ENCODE data around the gene SLC29A3.
"Not testable (repeated sequence)": the region's sequence is repeated elsewhere in the genome, so short reads cannot be mapped to it uniquely, and the experiment has no call there.

The SLC29A3 gene

GRCh38 chr10:71284544-71285179 is 34.4 kb upstream of the SLC29A3 start:
- DNase-seq = no peak

- no peak for DNase-seq
Observed at GRCh38 chr10:71285180-71285545, 33.9 kb upstream of the SLC29A3 start.

GRCh38 chr10:71285986-71286385 is 33.1 kb upstream of the SLC29A3 start:
- DNase-seq = no peak

- DNase-seq = no peak
Observed at GRCh38 chr10:71286521-71287294, 32.4 kb upstream of the SLC29A3 start.

GRCh38 chr10:71287456-71287855 is 31.6 kb upstream of the SLC29A3 start:
- no peak for DNase-seq

GRCh38 chr10:71288461-71288860 is 30.6 kb upstream of the SLC29A3 start:
- DNase-seq = no peak

GRCh38 chr10:71289421-71290130 is 29.5 kb upstream of the SLC29A3 start:
- no peak for DNase-seq

GRCh38 chr10:71290331-71290730 is 28.7 kb upstream of the SLC29A3 start:
- DNase-seq = no peak

GRCh38 chr10:71290806-71291527 is 28.1 kb upstream of the SLC29A3 start:
- DNase-seq = no peak

- DNase-seq = no peak
Observed at GRCh38 chr10:71291528-71291900, 27.5 kb upstream of the SLC29A3 start.

- no peak for DNase-seq
Observed at GRCh38 chr10:71292624-71293445, 26.2 kb upstream of the SLC29A3 start.

GRCh38 chr10:71293446-71294084 is 25.5 kb upstream of the SLC29A3 start:
- DNase-seq = no peak

GRCh38 chr10:71294091-71294561 is 24.9 kb upstream of the SLC29A3 start:
- DNase-seq = no peak

GRCh38 chr10:71294856-71295255 is 24.2 kb upstream of the SLC29A3 start:
- DNase-seq = no peak

GRCh38 chr10:71295641-71296040 is 23.4 kb upstream of the SLC29A3 start:
- DNase-seq = no peak

GRCh38 chr10:71296086-71296485 is 23.0 kb upstream of the SLC29A3 start:
- no peak for DNase-seq

- DNase-seq = not testable (repeated sequence)
Observed at GRCh38 chr10:71296811-71297210, 22.2 kb upstream of the SLC29A3 start.

GRCh38 chr10:71297343-71297742 is 21.7 kb upstream of the SLC29A3 start:
- DNase-seq = no peak

- DNase-seq = no peak
Observed at GRCh38 chr10:71299071-71299785, 19.8 kb upstream of the SLC29A3 start.

GRCh38 chr10:71300555-71301370 is 18.3 kb upstream of the SLC29A3 start:
- no peak for DNase-seq

All from cortex of kidney (tissue), 1 donor.